Activated CD8-positive, alpha-beta memory T cell treated with anti-CD3 and anti-CD28 coated beads for 4 hours (primary cell): ENCODE measurements around the gene ZXDB.
"Not testable (repeated sequence)": the region's sequence is repeated elsewhere in the genome, so short reads cannot be mapped to it uniquely, and the experiment has no call there.

Source experiments
- DNase-seq, 2 donors: peaks; one replicate each; pipeline ENCODE4 v3.0.0-alpha.2; 2020; ENCODE audit warnings: low read depth in 2 of 2

Gene ZXDB

GRCh38 chrX:57591284-57592159 is at the start of gene ZXDB:
TSS of gene ZXDB (plus strand) at chrX:57592011. CDS start at chrX:57592049, 38 bp downstream.
- DNase-seq: not testable (repeated sequence)

GRCh38 chrX:57565198-57565597 is 26.6 kb upstream of the ZXDB start:
- no peak for DNase-seq

- DNase-seq: no peak
These were observed 18.1 kb upstream of the ZXDB start for GRCh38 chrX:57573754-57574153.

- not testable (repeated sequence) for DNase-seq
These were observed 8.9 kb upstream of the ZXDB start for GRCh38 chrX:57582948-57583347.

- DNase-seq: no peak
These were observed 8.3 kb upstream of the ZXDB start for GRCh38 chrX:57583477-57583876.

- no peak for DNase-seq
These were observed 5.5 kb upstream of the ZXDB start for GRCh38 chrX:57586360-57586759.

GRCh38 chrX:57587062-57587461 is 4.7 kb upstream of the ZXDB start:
- DNase-seq: no peak

GRCh38 chrX:57587607-57588006 is 4.2 kb upstream of the ZXDB start:
- no peak for DNase-seq

- DNase-seq: not testable (repeated sequence)
These were observed 516 bp downstream of the ZXDB start for GRCh38 chrX:57592160-57592893.

GRCh38 chrX:57592894-57593215 is 1.0 kb downstream of the ZXDB start:
- DNase-seq: not testable (repeated sequence)

GRCh38 chrX:57595381-57595811 is 3.6 kb downstream of the ZXDB start:
- no peak for DNase-seq

GRCh38 chrX:57596109-57596508 is 4.3 kb downstream of the ZXDB start:
- DNase-seq: no peak

- no peak for DNase-seq
These were observed 4.7 kb downstream of the ZXDB start for GRCh38 chrX:57596516-57596915.

GRCh38 chrX:57607295-57608187 is 15.7 kb downstream of the ZXDB start:
- DNase-seq: no peak

GRCh38 chrX:57613351-57613750 is 21.5 kb downstream of the ZXDB start:
- not testable (repeated sequence) for DNase-seq

- not testable (repeated sequence) for DNase-seq
These were observed 37.6 kb downstream of the ZXDB start for GRCh38 chrX:57629438-57629837.

GRCh38 chrX:57640674-57641016 is 48.8 kb downstream of the ZXDB start:
- DNase-seq: no peak

GRCh38 chrX:57641338-57641737 is 49.5 kb downstream of the ZXDB start:
- no peak for DNase-seq

- no peak for DNase-seq
These were observed 51.9 kb downstream of the ZXDB start for GRCh38 chrX:57643698-57644097.

GRCh38 chrX:57647020-57647419 is 55.2 kb downstream of the ZXDB start:
- DNase-seq: no peak
